Lower leg skin (tissue), 4 donors: ENCODE measurements around the gene TRIM45. TPM values are rescaled to one million over a fixed set of nuclear protein-coding genes. Genes with fewer than 3 reads are reported as not detected.
"Not testable (repeated sequence)": the region's sequence is repeated elsewhere in the genome, so short reads cannot be mapped to it uniquely, and the experiment has no call there.

Experiments
- DNase-seq, 2 donors: peaks; one replicate each; pipeline ENCODE4 v3.0.0-alpha.2; 2019; ENCODE audit warnings: low spot score in 2 of 2
- H3K4me3 ChIP-seq: fragments of 200-600 bp; sonication (generic); 2 replicates; pipeline ENCODE4 v1.5.1; 2017; ENCODE audit warnings: mild to moderate bottlenecking, low read depth; ENCODE audit not compliant: poor library complexity, severe bottlenecking
- CTCF ChIP-seq, 3 donors: fragments of 450-650 bp; IDR thresholded peaks; one replicate each; pipeline ENCODE4 v1.5.1; 2016; ENCODE audit warnings: antibody characterized with exemption in 3 of 3, mild to moderate bottlenecking in 3 of 3, moderate library complexity in 2 of 3
- POLR2A ChIP-seq, 2 donors: fragments of 450-650 bp; IDR thresholded peaks; one replicate each; pipeline ENCODE4 v1.6.1; 2016 to 2017; ENCODE audit warnings: antibody characterized with exemption in 2 of 2, mild to moderate bottlenecking in 1 of 2, moderate library complexity in 1 of 2
- WGBS, 2 donors: methylation state at CpG; one replicate each; pipeline ENCODE4 v1.1.5; 2018; 5-methylcytosine and 5-hydroxymethylcytosine counted together
- intact Hi-C: fragments of 100-400 bp; cut with DNase I; formaldehyde crosslinking; loops from one replicate; pipeline ENCODE4 v1.15.0; 2023; ENCODE audit warnings: low total_unique reads
- total RNA-seq, 4 donors: library from RNA; depleted of rRNA; stranded (reverse); fragments of >200 nt; gene quantifications; one replicate each; pipeline ENCODE4 v1.1.0, GENCODE V29; 2016

The TRIM45 gene
- total RNA-seq, 4 donors from 2014 or later = 0.84 to 3.9 (median 1.8) TPM

GRCh38 chr1:117105722-117106121 lies 15.8 kb downstream of the TRIM45 start:
- TF ChIP-seq POLR2A (IDR thresholded peaks at IDR 0.05) (no peak), CTCF (IDR thresholded peaks at IDR 0.05) (no peak)
- no peak overlapping the region for H3K4me3 ChIP-seq
- intact Hi-C loops = loop anchor here (10.0 kb wide), 1 partner anchor 1369 kb away; no protein-coding TSS in a partner anchor
- DNase-seq = no peak

- 61 to 75% methylated on average over 3 of the region's 3 CpGs for WGBS, 2 donors
These were observed 16.6 kb downstream of the TRIM45 start for GRCh38 chr1:117104986-117105385.

GRCh38 chr1:117101858-117102257 lies 19.7 kb downstream of the TRIM45 start:
- H3K4me3 ChIP-seq, DNase-seq: not testable (repeated sequence)
- 97 to 100% methylated on average over 3 of the region's 3 CpGs for WGBS, 2 donors
- intact Hi-C loops = loop anchor here (10.0 kb wide), 1 partner anchor 1373 kb away; no protein-coding TSS in a partner anchor

More at GRCh38 chr1:117104986-117105385, 16.6 kb downstream of the TRIM45 start:
- no peak overlapping the region for H3K4me3 ChIP-seq
- intact Hi-C loops = loop anchor here (10.0 kb wide), 1 partner anchor 1370 kb away; no protein-coding TSS in a partner anchor
- DNase-seq = no peak
- TF ChIP-seq POLR2A (IDR thresholded peaks at IDR 0.05) = no peak
- TF ChIP-seq CTCF (IDR thresholded peaks at IDR 0.05) = no peak

- DNase-seq = no peak
- H3K4me3 ChIP-seq = no peak overlapping the region
- TF ChIP-seq CTCF (IDR thresholded peaks at IDR 0.05) = no peak
- no peak for TF ChIP-seq POLR2A (IDR thresholded peaks at IDR 0.05)
- intact Hi-C loops = loop anchor here (10.0 kb wide), 1 partner anchor 1373 kb away; no protein-coding TSS in a partner anchor
- 96 to 100% methylated on average over 1 of the region's 1 CpG for WGBS, 2 donors
These were observed 20.2 kb downstream of the TRIM45 start for GRCh38 chr1:117101334-117101733.

- no peak overlapping the region for H3K4me3 ChIP-seq
- intact Hi-C loops = no loop called here
- DNase-seq = no peak
- WGBS, 2 donors = 91% methylated on average over 4 of the region's 4 CpGs
- TF ChIP-seq CTCF (IDR thresholded peaks at IDR 0.05) = no peak
- no peak for TF ChIP-seq POLR2A (IDR thresholded peaks at IDR 0.05)
These were observed 23.2 kb downstream of the TRIM45 start for GRCh38 chr1:117098287-117098890.

GRCh38 chr1:117097443-117097842 lies 24.1 kb downstream of the TRIM45 start:
- no peak overlapping the region for H3K4me3 ChIP-seq
- DNase-seq = no peak
- 79 to 87% methylated on average over 4 of the region's 4 CpGs for WGBS, 2 donors
- intact Hi-C loops = no loop called here
- TF ChIP-seq CTCF (IDR thresholded peaks at IDR 0.05) = no peak
- no peak for TF ChIP-seq POLR2A (IDR thresholded peaks at IDR 0.05)
